Choroid plexus epithelial cell (primary cell): ENCODE results near the gene LCTL.

Source experiments
- DNase-seq: peaks from one replicate; pipeline ENCODE4 v3.0.0-alpha.2; 2010; ENCODE audit warnings: low read depth
- H3K4me3 ChIP-seq: 2 replicates; pipeline ENCODE4 v1.5.1; 2011; ENCODE audit warnings: low read depth, mild to moderate bottlenecking, control low read depth, low read length, moderate library complexity
- CTCF ChIP-seq: conservative IDR thresholded peaks from 2 replicates; pipeline ENCODE4 v1.5.1; 2011; ENCODE audit warnings: low read depth, mild to moderate bottlenecking, control low read depth, inconsistent platforms, low read length, moderate library complexity

The LCTL gene

GRCh38 chr15:66587020-66587419 lies 21.2 kb upstream of the LCTL start:
- no peak overlapping the region for H3K4me3 ChIP-seq
- no peak for TF ChIP-seq CTCF
- DNase-seq: no peak

GRCh38 chr15:66586155-66586976 lies 20.6 kb upstream of the LCTL start:
- no peak for TF ChIP-seq CTCF
- no peak overlapping the region for H3K4me3 ChIP-seq
- DNase-seq: no peak

- H3K4me3 ChIP-seq: no peak overlapping the region
- no peak for TF ChIP-seq CTCF
- peak; percentile 47 for DNase-seq
These were observed 16.3 kb upstream of the LCTL start for GRCh38 chr15:66581972-66582537.

GRCh38 chr15:66580643-66581042 lies 14.8 kb upstream of the LCTL start:
- DNase-seq: peak; percentile 25
- H3K4me3 ChIP-seq: no peak overlapping the region
- no peak for TF ChIP-seq CTCF

- DNase-seq: peak; percentile 60
- H3K4me3 ChIP-seq: no peak overlapping the region
- no peak for TF ChIP-seq CTCF
These were observed 12.6 kb upstream of the LCTL start for GRCh38 chr15:66578286-66578875.

GRCh38 chr15:66574596-66574950 lies 8.8 kb upstream of the LCTL start:
- no peak overlapping the region for H3K4me3 ChIP-seq
- no peak for TF ChIP-seq CTCF
- no peak for DNase-seq
